ENCODE results near the gene RANBP3.
"Not testable (repeated sequence)": the region's sequence is repeated elsewhere in the genome, so short reads cannot be mapped to it uniquely, and the experiment has no call there.

Gene RANBP3

GRCh38 chr19:5985837-5986236 lies 7.9 kb upstream of the RANBP3 start:
- H3K36me3 ChIP-seq (ENCODE audit: insufficient read depth, low read length); H3K27ac ChIP-seq (ENCODE audit: low read depth, low read length); H2AFZ ChIP-seq (ENCODE audit: low read length, unreplicated experiment): not testable (repeated sequence)

GRCh38 chr19:5985098-5985783 lies 7.3 kb upstream of the RANBP3 start:
- H3K4me1 ChIP-seq (ENCODE audit: control insufficient read depth, insufficient read depth, low read length, unreplicated experiment) = peaks cover 14% of the 10 kb centered on the region
- H3K4me3 ChIP-seq (ENCODE audit: low read depth, low read length) = no peak overlapping the region
- no peaks in the 10 kb centered on the region for H3K36me3 ChIP-seq (ENCODE audit: insufficient read depth, low read length)
- no peaks in the 10 kb centered on the region for H3K27me3 ChIP-seq (ENCODE audit: insufficient read depth, low read length)
- H3K27ac ChIP-seq (ENCODE audit: low read depth, low read length) = peak overlapping the region; percentile 64
- H2AFZ ChIP-seq (ENCODE audit: low read length, unreplicated experiment) = peak overlapping the region; percentile 38
- H3K79me2 ChIP-seq (ENCODE audit: control insufficient read depth, insufficient read depth, low read length, unreplicated experiment) = peaks cover 2% of the 10 kb centered on the region

More at GRCh38 chr19:5985837-5986236, 7.9 kb upstream of the RANBP3 start:
- not testable (repeated sequence) for H3K27me3 ChIP-seq (ENCODE audit: insufficient read depth, low read length); H3K79me2 ChIP-seq (ENCODE audit: control insufficient read depth, insufficient read depth, low read length, unreplicated experiment); H3K4me3 ChIP-seq (ENCODE audit: low read depth, low read length)
- peaks cover 14% of the 10 kb centered on the region for H3K4me1 ChIP-seq (ENCODE audit: control insufficient read depth, insufficient read depth, low read length, unreplicated experiment)

GRCh38 chr19:5984600-5984999 lies 6.7 kb upstream of the RANBP3 start:
- Histone ChIP-seq H3K4me3 (ENCODE audit: low read depth, low read length) (no peak overlapping the region), H3K79me2 (ENCODE audit: control insufficient read depth, insufficient read depth, low read length, unreplicated experiment) (peaks cover 4% of the 10 kb centered on the region), H2AFZ (ENCODE audit: low read length, unreplicated experiment) (no peak overlapping the region), H3K36me3 (ENCODE audit: insufficient read depth, low read length) (no peaks in the 10 kb centered on the region), H3K4me1 (ENCODE audit: control insufficient read depth, insufficient read depth, low read length, unreplicated experiment) (peaks cover 14% of the 10 kb centered on the region), H3K27me3 (ENCODE audit: insufficient read depth, low read length) (no peaks in the 10 kb centered on the region), H3K27ac (ENCODE audit: low read depth, low read length) (no peak overlapping the region)

- H3K27ac ChIP-seq (ENCODE audit: low read depth, low read length) = no peak overlapping the region
Measured at GRCh38 chr19:5983367-5983955, 5.5 kb upstream of the RANBP3 start.

GRCh38 chr19:5978606-5979552 lies 939 bp upstream of the RANBP3 start:
- peaks cover 55% of the 10 kb centered on the region for H3K79me2 ChIP-seq (ENCODE audit: control insufficient read depth, insufficient read depth, low read length, unreplicated experiment)
- peaks cover 20% of the 10 kb centered on the region for H3K4me1 ChIP-seq (ENCODE audit: control insufficient read depth, insufficient read depth, low read length, unreplicated experiment)
- no peaks in the 10 kb centered on the region for H3K27me3 ChIP-seq (ENCODE audit: insufficient read depth, low read length)
- no peaks in the 10 kb centered on the region for H3K36me3 ChIP-seq (ENCODE audit: insufficient read depth, low read length)
- peak overlapping the region; percentile 95 for H3K4me3 ChIP-seq (ENCODE audit: low read depth, low read length)
- no peak overlapping the region for H2AFZ ChIP-seq (ENCODE audit: low read length, unreplicated experiment)
- H3K27ac ChIP-seq (ENCODE audit: low read depth, low read length) = peak overlapping the region; percentile 46; the same call in 1 of the 2 replicates

More at GRCh38 chr19:5983367-5983955, 5.5 kb upstream of the RANBP3 start:
- H3K36me3 ChIP-seq (ENCODE audit: insufficient read depth, low read length) = no peaks in the 10 kb centered on the region
- no peaks in the 10 kb centered on the region for H3K27me3 ChIP-seq (ENCODE audit: insufficient read depth, low read length)
- no peak overlapping the region for H2AFZ ChIP-seq (ENCODE audit: low read length, unreplicated experiment)
- peaks cover 14% of the 10 kb centered on the region for H3K4me1 ChIP-seq (ENCODE audit: control insufficient read depth, insufficient read depth, low read length, unreplicated experiment)
- H3K4me3 ChIP-seq (ENCODE audit: low read depth, low read length) = no peak overlapping the region
- peaks cover 14% of the 10 kb centered on the region for H3K79me2 ChIP-seq (ENCODE audit: control insufficient read depth, insufficient read depth, low read length, unreplicated experiment)

- peak overlapping the region; percentile 52; the same call in 1 of the 2 replicates for H3K27ac ChIP-seq (ENCODE audit: low read depth, low read length)
- H3K4me3 ChIP-seq (ENCODE audit: low read depth, low read length) = peak overlapping the region; percentile 95
- no peaks in the 10 kb centered on the region for H3K36me3 ChIP-seq (ENCODE audit: insufficient read depth, low read length)
- peaks cover 70% of the 10 kb centered on the region for H3K79me2 ChIP-seq (ENCODE audit: control insufficient read depth, insufficient read depth, low read length, unreplicated experiment)
- H3K4me1 ChIP-seq (ENCODE audit: control insufficient read depth, insufficient read depth, low read length, unreplicated experiment) = peaks cover 20% of the 10 kb centered on the region
- no peak overlapping the region for H2AFZ ChIP-seq (ENCODE audit: low read length, unreplicated experiment)
- no peaks in the 10 kb centered on the region for H3K27me3 ChIP-seq (ENCODE audit: insufficient read depth, low read length)
Measured at GRCh38 chr19:5977222-5977784, 637 bp downstream of the RANBP3 start.

- Histone ChIP-seq H3K27ac (ENCODE audit: low read depth, low read length) (no peak overlapping the region), H3K79me2 (ENCODE audit: control insufficient read depth, insufficient read depth, low read length, unreplicated experiment) (peaks cover 76% of the 10 kb centered on the region), H2AFZ (ENCODE audit: low read length, unreplicated experiment) (no peak overlapping the region), H3K27me3 (ENCODE audit: insufficient read depth, low read length) (no peaks in the 10 kb centered on the region), H3K4me1 (ENCODE audit: control insufficient read depth, insufficient read depth, low read length, unreplicated experiment) (peaks cover 20% of the 10 kb centered on the region), H3K4me3 (ENCODE audit: low read depth, low read length) (peak overlapping the region; percentile 95), H3K36me3 (ENCODE audit: insufficient read depth, low read length) (no peaks in the 10 kb centered on the region)
Measured at GRCh38 chr19:5976768-5977167, 1.2 kb downstream of the RANBP3 start.

GRCh38 chr19:5975388-5975728 lies 2.6 kb downstream of the RANBP3 start:
- Histone ChIP-seq H3K27me3 (ENCODE audit: insufficient read depth, low read length) (no peaks in the 10 kb centered on the region), H3K4me3 (ENCODE audit: low read depth, low read length) (no peak overlapping the region), H2AFZ (ENCODE audit: low read length, unreplicated experiment) (no peak overlapping the region), H3K36me3 (ENCODE audit: insufficient read depth, low read length) (no peaks in the 10 kb centered on the region), H3K4me1 (ENCODE audit: control insufficient read depth, insufficient read depth, low read length, unreplicated experiment) (peaks cover 20% of the 10 kb centered on the region), H3K79me2 (ENCODE audit: control insufficient read depth, insufficient read depth, low read length, unreplicated experiment) (peaks cover 88% of the 10 kb centered on the region), H3K27ac (ENCODE audit: low read depth, low read length) (0 out of 2 replicates have a peak overlapping the region, but pooled peaks have one; percentile 29)

GRCh38 chr19:5974721-5975387 lies 3.1 kb downstream of the RANBP3 start:
- Histone ChIP-seq H3K4me3 (ENCODE audit: low read depth, low read length) (no peak overlapping the region), H3K79me2 (ENCODE audit: control insufficient read depth, insufficient read depth, low read length, unreplicated experiment) (peaks cover 91% of the 10 kb centered on the region), H3K27me3 (ENCODE audit: insufficient read depth, low read length) (no peaks in the 10 kb centered on the region), H3K27ac (ENCODE audit: low read depth, low read length) (0 out of 2 replicates have a peak overlapping the region, but pooled peaks have one; percentile 29), H3K4me1 (ENCODE audit: control insufficient read depth, insufficient read depth, low read length, unreplicated experiment) (peaks cover 20% of the 10 kb centered on the region), H3K36me3 (ENCODE audit: insufficient read depth, low read length) (no peaks in the 10 kb centered on the region), H2AFZ (ENCODE audit: low read length, unreplicated experiment) (no peak overlapping the region)

Measured in ACC112 (cell line).